ENCODE data around the gene BDH1. TPM values are rescaled to one million over a fixed set of nuclear protein-coding genes. Genes with fewer than 3 reads are reported as not detected.
"Not testable (repeated sequence)": the region's sequence is repeated elsewhere in the genome, so short reads cannot be mapped to it uniquely, and the experiment has no call there.

The BDH1 gene
- total RNA-seq, 2 donors from 2014 or later = 82.3 to 89.2 TPM

DNA sequence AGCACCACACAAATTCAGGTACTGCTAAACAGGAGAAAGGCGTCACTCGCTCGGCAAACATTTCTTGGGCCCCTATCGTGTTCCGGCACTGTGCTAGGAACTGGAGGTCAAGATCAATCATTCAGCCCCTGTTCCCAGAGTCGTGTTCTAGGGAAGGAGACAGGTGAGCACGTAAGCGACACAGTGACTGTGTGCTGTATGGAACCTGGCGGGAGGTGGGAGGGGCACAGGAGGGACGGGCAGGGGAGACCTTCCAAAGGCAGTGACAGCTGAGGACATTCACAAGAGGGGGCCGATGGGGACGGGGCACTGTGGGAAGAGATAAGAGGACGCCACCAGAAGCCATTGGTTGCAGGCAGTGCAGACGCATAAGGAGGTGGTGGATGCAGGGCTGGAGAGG lies 32.2 kb downstream of the BDH1 start:
- Mint-ChIP-seq H3K9me3 (no peaks in the 10 kb centered on the region), H3K27me3 (no peaks in the 10 kb centered on the region), H3K4me1 (peaks cover 10% of the 10 kb centered on the region), H3K36me3 (ENCODE audit: low read depth) (peaks cover 44% of the 10 kb centered on the region), H3K4me3 (no peak overlapping the region), H3K27ac (no peak overlapping the region)
- ATAC-seq (replicated peaks) = no peak

DNA sequence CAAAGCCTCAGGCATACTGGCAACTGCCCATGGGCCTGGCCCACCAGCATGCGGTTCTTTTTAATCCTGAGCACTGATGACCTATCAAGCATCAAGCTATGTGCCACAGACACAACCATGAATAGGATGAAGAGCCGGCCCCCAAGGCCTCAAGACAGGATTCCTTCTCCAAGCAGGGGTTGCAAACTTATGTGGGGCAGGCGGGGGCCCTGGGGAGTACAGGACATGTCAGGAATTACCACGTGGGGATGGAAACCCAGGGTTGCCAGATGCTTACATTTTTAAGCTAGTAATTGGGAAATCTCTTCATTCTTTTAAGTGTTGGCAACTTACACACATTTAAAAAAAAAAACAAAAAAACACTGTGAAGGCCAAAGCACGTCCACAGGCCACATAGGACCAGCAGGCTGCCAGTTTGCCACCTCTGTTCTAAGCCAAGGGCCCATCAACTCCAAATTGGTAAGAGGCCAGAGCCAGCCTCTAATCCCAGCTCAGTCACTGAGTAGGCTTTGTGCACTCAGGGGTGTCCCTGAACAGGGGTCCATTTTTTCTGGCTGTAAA lies 32.8 kb downstream of the BDH1 start:
- Mint-ChIP-seq H3K4me3 (no peak overlapping the region), H3K36me3 (ENCODE audit: low read depth) (peaks cover 39% of the 10 kb centered on the region), H3K9me3 (no peaks in the 10 kb centered on the region), H3K27me3 (no peaks in the 10 kb centered on the region), H3K27ac (peak overlapping the region; percentile 31), H3K4me1 (peaks cover 10% of the 10 kb centered on the region)
- ATAC-seq (replicated peaks) = no peak

DNA sequence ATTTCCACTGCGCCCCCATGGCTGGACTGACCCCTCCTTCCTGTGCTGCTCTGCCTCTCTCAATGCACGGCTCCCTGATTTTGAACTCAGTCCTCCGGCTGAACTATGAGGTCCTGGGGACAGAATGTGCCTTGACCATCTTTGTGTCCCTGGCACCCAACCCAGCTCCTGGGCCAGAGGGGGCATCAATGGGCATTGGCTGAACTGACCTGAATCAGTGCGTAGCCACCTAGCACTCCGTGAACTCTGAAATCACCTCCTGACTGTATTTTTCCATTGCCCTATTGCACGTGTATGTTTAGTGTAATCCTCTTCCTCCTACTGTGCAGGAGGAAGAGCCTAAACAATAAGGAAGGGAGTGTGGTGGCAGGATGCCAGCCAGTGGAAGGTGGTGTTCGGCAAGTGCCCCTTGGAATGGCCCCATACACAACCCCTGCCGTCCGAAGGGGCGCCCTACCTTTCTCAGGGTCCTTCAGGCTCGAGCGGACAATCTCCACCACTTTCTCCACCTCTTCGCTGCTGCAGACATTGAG lies 33.5 kb downstream of the BDH1 start:
- Mint-ChIP-seq H3K9me3 (no peaks in the 10 kb centered on the region), H3K36me3 (ENCODE audit: low read depth) (peaks cover 33% of the 10 kb centered on the region), H3K27me3 (no peaks in the 10 kb centered on the region), H3K27ac (peak overlapping the region; percentile 31), H3K4me1 (peaks cover 10% of the 10 kb centered on the region), H3K4me3 (no peak overlapping the region)
- ATAC-seq (replicated peaks) = no peak

DNA sequence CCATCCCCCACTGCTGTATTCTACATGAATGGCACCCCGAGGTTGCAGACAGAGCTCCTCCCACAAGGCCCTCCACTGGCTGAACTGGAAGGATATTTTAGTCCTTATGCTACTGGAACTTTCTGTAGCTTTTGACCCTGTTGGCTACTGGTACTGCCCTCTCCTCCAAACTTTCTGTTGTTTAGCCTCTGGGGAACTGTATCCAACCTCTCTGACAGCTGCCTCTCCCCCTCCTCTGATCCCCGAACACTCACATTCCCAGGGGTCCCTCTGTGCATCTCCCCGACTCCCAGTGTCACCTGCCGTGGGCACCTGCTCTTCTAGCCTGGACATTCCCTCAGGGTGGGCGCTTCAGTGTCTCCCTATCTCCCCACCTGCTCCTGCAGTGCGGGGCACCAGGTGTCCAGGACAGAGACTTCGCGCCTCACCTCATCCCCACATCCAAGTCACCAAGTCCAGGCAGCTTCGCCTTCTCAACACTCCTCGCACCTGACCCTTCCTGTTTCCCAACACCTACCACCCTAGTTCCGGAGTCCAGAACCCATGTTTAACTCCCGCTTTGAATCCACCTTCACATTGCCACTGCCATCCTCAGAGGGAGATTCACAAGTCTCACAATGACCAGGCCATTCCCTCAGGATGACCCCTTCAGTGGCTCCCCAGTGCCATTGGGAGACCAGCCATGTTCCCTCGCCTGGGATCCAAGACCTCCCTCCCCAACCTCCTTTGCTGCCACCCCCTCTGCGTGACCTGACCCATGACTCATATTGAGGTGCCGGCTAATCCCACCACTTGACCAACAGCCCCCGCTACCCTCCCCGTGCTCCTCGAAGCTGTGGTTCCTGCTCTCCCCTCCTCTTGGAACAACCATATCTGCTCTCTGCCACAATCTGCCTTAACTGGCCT lies 34.2 kb downstream of the BDH1 start:
- no peaks in the 10 kb centered on the region for H3K9me3 Mint-ChIP-seq
- peaks cover 30% of the 10 kb centered on the region for H3K36me3 Mint-ChIP-seq (ENCODE audit: low read depth)
- no peaks in the 10 kb centered on the region for H3K27me3 Mint-ChIP-seq
- ATAC-seq (replicated peaks) = no peak
- peak overlapping the region; percentile 31 for H3K27ac Mint-ChIP-seq
- H3K4me3 Mint-ChIP-seq = no peak overlapping the region
- H3K4me1 Mint-ChIP-seq = peaks cover 16% of the 10 kb centered on the region

DNA sequence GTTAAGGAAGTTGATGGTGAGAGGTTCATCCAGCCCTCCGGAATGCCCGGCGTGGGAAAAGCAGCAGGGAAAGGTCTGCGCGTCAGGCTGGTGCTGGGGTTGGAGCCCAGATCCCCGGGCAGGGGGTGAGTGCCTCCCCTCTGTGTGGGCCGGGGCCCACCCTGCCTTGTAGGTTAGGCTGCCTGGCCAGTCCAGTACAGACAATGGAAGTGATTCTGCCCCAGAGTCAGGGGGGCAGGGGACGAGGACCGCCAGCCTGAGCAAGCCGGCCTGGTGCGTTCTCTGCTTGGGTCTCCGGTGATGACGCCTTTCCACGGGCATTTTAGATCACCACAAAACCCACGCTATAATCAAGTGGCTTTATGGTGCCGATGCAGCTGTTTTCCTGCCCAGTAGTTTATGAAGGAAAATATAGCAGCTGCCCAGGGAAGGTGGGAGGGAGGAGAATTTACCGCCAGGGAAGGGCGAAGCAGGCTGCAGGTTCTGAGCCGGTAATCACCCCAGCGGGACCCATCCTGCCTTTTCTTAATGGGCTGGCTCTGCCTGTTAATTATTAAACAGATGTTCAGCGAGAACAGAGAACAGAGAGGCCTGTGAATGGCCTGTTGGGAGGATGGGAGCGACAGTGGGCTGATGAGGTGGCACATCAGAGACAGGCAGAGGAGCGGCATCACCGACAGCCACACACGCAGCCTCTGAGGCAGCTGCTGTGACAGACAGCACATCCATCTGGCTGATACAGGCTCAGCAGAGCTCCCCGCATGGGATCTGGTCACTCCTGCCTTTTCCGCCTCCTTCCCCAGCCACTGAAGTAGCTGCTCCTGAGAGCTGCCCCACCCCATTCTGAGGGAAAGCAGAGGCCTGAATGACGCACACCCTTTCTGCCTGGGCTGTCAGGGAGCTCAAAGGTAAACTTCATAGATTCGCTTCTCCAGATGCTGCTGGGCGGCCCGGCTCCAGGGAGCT lies 35.2 kb downstream of the BDH1 start:
- Mint-ChIP-seq H3K9me3 (no peaks in the 10 kb centered on the region), H3K36me3 (ENCODE audit: low read depth) (peaks cover 30% of the 10 kb centered on the region), H3K27me3 (no peaks in the 10 kb centered on the region), H3K4me3 (no peak overlapping the region), H3K4me1 (peaks cover 23% of the 10 kb centered on the region), H3K27ac (peak overlapping the region; percentile 31)
- ATAC-seq (replicated peaks) = peak; percentile 17

DNA sequence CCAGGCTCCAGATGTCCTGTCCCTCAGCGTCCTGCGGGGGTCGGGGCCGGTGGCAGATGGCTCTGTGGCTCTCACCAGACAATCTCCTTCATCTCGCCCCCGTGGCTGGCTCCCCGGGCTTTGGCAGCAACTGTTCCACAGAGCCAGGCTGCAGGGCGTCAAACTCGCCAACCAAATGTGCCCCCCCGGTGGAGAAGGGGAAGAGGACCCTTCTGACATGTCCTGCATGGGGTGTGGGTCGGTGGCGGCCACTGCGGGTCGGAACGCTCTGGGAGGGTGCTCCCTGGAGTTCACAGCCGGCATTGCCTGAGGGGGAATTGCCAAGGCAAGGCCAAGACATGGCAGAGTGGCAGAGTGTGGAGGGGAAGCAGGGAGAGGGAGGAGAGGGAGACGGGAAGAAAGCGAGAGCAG lies 36.0 kb downstream of the BDH1 start:
- Mint-ChIP-seq H3K4me3 (no peak overlapping the region), H3K27ac (no peak overlapping the region), H3K27me3 (no peaks in the 10 kb centered on the region), H3K4me1 (peaks cover 23% of the 10 kb centered on the region), H3K36me3 (ENCODE audit: low read depth) (peaks cover 37% of the 10 kb centered on the region), H3K9me3 (no peaks in the 10 kb centered on the region)
- no peak for ATAC-seq (replicated peaks)

DNA sequence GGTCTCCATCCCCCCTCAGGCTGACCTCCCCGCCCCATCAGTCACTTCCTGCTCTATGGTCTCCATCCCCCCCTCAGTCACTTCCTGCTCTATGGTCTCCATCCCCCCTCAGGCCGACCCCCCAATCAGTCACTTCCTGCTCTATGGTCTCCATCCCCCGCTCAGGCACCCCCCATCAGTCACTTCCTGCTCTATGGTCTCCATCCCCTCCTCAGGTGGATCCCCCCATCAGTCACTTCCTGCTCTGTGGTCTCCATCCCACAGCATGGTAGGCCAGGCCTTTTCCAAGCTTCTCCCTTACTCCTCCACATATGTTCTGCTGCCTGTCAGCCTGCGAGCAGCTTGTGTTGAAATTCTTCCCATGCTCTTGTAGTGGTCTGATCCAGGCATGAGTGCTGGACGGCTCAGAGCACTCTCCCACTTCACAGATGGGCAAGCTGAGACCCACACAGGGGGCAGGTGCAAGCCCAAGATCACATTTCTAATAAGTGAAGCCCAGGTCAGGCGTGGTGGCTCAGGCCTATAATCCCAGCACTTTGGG lies 36.8 kb downstream of the BDH1 start:
- Mint-ChIP-seq H3K4me1 (peaks cover 23% of the 10 kb centered on the region), H3K27ac (peak overlapping the region; percentile 78), H3K9me3 (no peaks in the 10 kb centered on the region), H3K36me3 (ENCODE audit: low read depth) (peaks cover 40% of the 10 kb centered on the region), H3K27me3 (no peaks in the 10 kb centered on the region), H3K4me3 (peak overlapping the region; percentile 2)
- ATAC-seq (replicated peaks) = peak; percentile 39

DNA sequence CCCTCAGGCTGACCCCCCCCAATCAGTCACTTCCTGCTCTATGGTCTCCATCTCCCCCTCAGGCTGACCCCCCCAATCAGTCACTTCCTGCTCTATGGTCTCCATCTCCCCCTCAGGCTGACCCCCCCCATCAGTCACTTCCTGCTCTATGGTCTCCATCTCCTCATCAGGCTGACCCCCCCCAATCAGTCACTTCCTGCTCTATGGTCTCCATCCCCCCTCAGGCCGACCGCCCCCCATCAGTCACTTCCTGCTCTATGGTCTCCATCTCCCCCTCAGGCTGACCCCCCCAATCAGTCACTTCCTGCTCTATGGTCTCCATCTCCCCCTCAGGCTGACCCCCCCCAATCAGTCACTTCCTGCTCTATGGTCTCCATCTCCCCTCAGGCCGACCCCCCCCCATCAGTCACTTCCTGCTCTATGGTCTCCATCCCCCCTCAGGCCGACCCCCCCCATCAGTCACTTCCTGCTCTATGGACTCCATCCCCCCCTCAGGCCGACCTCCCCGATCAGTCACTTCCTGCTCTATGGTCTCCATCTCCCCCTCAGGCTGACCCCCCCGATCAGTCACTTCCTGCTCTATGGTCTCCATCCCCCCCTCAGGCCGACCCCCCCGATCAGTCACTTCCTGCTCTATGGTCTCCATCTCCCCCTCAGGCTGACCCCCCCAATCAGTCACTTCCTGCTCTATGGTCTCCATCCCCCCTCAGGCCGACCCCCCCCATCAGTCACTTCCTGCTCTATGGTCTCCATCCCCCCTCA lies 37.7 kb downstream of the BDH1 start:
- not testable (repeated sequence) for H3K9me3 Mint-ChIP-seq; H3K4me3 Mint-ChIP-seq; ATAC-seq (replicated peaks); H3K27ac Mint-ChIP-seq; H3K27me3 Mint-ChIP-seq
- Mint-ChIP-seq H3K4me1 (peaks cover 23% of the 10 kb centered on the region), H3K36me3 (ENCODE audit: low read depth) (peaks cover 45% of the 10 kb centered on the region)

DNA sequence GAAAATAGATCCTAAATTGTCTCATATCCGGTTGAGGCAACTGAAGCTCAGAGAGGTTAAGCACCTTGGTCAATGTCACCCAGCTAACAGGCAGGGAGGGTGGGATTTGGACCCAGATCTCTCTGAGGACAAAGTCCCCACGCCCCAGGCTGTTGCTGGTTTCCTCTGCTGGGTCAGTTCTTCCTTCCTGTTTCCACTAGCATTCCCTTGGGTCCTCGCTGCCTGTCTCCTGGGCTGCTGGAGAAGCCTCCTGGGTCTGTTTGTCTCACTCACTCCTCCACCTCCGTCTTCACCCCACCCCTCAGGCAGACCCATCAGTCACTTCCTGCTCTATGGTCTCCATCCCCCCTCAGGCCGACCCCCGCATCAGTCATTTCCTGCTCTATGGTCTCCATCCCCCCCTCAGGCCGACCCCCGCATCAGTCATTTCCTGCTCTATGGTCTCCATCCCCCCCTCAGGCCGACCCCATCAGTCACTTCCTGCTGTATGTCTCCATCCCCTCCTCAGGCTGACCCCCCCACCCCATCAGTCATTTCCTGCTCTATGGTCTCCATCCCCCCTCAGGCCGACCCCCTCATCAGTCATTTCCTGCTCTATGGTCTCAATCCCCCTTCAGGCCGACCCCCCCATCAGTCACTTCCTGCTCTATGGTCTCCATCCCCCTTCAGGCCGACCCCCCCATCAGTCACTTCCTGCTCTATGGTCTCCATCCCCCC lies 38.7 kb downstream of the BDH1 start:
- Mint-ChIP-seq H3K4me1 (peaks cover 23% of the 10 kb centered on the region), H3K27ac (peak overlapping the region; percentile 86), H3K4me3 (peak overlapping the region; percentile 31), H3K36me3 (ENCODE audit: low read depth) (peaks cover 54% of the 10 kb centered on the region)
- peak; percentile 30 for ATAC-seq (replicated peaks)
- H3K9me3 Mint-ChIP-seq, H3K27me3 Mint-ChIP-seq: not testable (repeated sequence)

DNA sequence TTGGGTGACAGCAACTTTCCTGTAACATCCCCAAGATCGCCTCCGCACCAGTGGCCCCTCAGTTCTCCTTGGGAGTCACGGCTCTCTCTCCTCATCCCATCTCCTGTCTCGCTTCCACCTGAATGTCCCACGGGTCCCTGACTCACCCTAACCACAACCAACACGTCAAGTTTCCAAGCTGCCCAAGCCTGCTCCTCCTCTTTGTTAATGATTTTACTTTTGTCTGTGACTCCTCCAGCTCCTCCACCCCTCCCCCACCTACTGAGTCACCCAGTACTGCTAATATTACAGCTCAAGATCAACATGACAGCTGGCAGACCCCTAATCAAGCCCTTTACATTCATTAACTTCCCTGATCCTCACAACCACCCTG lies 39.3 kb downstream of the BDH1 start:
- peaks cover 20% of the 10 kb centered on the region for H3K4me1 Mint-ChIP-seq
- no peaks in the 10 kb centered on the region for H3K27me3 Mint-ChIP-seq
- peak; percentile 75 for ATAC-seq (replicated peaks)
- H3K36me3 Mint-ChIP-seq (ENCODE audit: low read depth) = peaks cover 54% of the 10 kb centered on the region
- no peaks in the 10 kb centered on the region for H3K9me3 Mint-ChIP-seq
- peak overlapping the region; percentile 31 for H3K4me3 Mint-ChIP-seq
- H3K27ac Mint-ChIP-seq = peak overlapping the region; percentile 86

DNA sequence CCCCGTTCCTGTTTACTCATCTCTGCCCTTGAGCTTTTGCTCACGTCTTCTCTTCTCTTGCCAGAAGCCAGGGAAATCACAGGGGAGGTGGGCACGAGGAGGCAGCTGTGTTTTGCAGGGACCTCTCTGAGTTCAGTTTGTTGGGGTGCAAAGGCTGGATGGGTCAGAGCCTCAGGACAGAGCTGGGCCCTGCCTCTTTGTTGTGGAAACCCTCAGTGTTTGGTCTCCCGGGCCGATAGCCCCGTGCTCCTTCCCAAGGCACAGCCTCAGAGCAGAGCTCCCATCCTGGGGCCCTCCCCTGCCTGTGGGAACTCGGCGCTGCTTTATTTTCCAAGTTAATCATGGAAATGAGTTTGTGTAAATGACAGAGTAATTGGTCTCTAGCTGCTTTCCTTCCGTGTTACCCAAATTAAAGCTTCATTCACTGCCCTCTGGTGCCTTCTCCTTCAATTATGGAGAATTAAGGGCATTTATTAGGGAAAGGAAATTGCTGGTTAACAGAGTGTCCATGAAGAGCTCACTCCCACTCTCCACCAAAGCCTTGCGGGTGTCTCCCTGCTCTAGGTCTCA lies 40.9 kb downstream of the BDH1 start:
- H3K27me3 Mint-ChIP-seq = no peaks in the 10 kb centered on the region
- ATAC-seq (replicated peaks) = no peak
- peak overlapping the region; percentile 86 for H3K27ac Mint-ChIP-seq
- no peak overlapping the region for H3K4me3 Mint-ChIP-seq
- no peaks in the 10 kb centered on the region for H3K9me3 Mint-ChIP-seq
- peaks cover 18% of the 10 kb centered on the region for H3K4me1 Mint-ChIP-seq
- peaks cover 62% of the 10 kb centered on the region for H3K36me3 Mint-ChIP-seq (ENCODE audit: low read depth)

DNA sequence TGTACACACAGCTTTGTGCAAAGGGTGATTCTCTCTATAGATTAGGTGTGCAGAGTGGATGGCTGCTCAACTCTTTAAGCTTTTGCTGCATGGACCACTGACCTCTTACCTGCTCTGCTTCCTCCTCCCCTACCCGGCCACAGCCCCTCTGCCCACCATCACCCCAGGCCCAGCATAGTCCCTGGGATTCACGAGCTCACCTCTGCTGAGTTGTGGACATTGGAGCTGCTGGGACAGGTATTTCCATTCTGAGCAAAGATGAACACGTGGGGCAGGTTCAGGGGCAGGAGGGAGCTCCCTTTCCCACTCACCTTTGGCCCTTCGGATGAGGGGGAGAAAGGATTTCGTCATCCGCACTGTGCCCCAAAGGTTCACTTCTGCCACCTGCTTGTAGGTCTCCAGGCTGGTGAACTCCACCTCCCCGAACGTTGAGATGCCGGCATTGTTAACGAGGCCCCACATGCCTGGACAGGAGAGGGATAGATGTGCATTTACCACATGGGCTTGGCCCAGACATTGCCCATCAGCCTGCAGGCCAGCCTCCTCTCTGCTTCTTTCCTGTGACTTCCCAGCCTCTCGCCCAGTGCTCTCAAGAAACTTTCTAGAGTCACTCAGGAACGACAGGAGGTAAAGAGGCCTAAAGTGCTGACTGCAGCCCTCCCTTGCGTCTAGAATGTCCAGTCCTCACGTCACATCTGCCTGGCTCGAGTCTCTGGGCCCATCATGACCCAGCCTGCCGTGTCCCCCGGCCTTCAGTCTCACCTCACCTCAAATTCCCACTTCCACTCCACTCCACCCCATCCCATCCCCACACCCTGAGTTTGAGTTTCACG lies 41.6 kb downstream of the BDH1 start:
- Mint-ChIP-seq H3K27ac (peak overlapping the region; percentile 81), H3K36me3 (ENCODE audit: low read depth) (peaks cover 64% of the 10 kb centered on the region), H3K27me3 (no peaks in the 10 kb centered on the region), H3K4me3 (no peak overlapping the region), H3K9me3 (no peaks in the 10 kb centered on the region), H3K4me1 (peaks cover 17% of the 10 kb centered on the region)
- ATAC-seq (replicated peaks) = no peak

Data from activated T-helper 17 cell treated with anti-CD3 and anti-CD28 coated beads, Interleukin-2, amount 50 U/mL, for 72 hours (primary cell).